ENCODE data around the gene BCAR1. TPM values are rescaled to one million over a fixed set of nuclear protein-coding genes. Genes with fewer than 3 reads are reported as not detected.

Gene BCAR1
- total RNA-seq, 1 donor from 2014 or later, result 76.7 TPM

- no peak for DNase-seq (ENCODE audit: missing footprints)
- intact Hi-C loops (cut with DNase I), result no loop called here
- no peak for ATAC-seq
Observed at GRCh38 chr16:75258807-75259141, 7.3 kb upstream of the BCAR1 start.

GRCh38 chr16:75257886-75258806 is 6.7 kb upstream of the BCAR1 start:
- DNase-seq (ENCODE audit: missing footprints) (no peak), ATAC-seq (no peak)
- intact Hi-C loops (cut with DNase I), result no loop called here

- DNase-seq (ENCODE audit: missing footprints), result peak; percentile 69
- intact Hi-C loops (cut with DNase I), result no loop called here
Observed at GRCh38 chr16:75256696-75257343, 5.4 kb upstream of the BCAR1 start.

GRCh38 chr16:75256059-75256571 is 4.7 kb upstream of the BCAR1 start:
- intact Hi-C loops (cut with DNase I), result no loop called here
- ATAC-seq (no peak), DNase-seq (ENCODE audit: missing footprints) (peak; percentile 70)

More at GRCh38 chr16:75256696-75257343, 5.4 kb upstream of the BCAR1 start:
- ATAC-seq, result no peak

- DNase-seq (ENCODE audit: missing footprints) (peak; percentile 59), ATAC-seq (no peak)
- intact Hi-C loops (cut with DNase I), result no loop called here
Observed at GRCh38 chr16:75254359-75254837, 3.0 kb upstream of the BCAR1 start.

- peak; percentile 70 for DNase-seq (ENCODE audit: missing footprints)
- no peak for ATAC-seq
- intact Hi-C loops (cut with DNase I), result no loop called here
Observed at GRCh38 chr16:75252946-75253911, 1.8 kb upstream of the BCAR1 start.

- intact Hi-C loops (cut with DNase I), result no loop called here
- ATAC-seq (no peak), DNase-seq (ENCODE audit: missing footprints) (peak; percentile 67)
Observed at GRCh38 chr16:75252049-75252864, 833 bp upstream of the BCAR1 start.

GRCh38 chr16:75250809-75251279 is 580 bp downstream of the BCAR1 start:
- intact Hi-C loops (cut with DNase I), result loop anchor here (1.0 to 2.0 kb wide), 2 partner anchors 14 to 17 kb away; no protein-coding TSS in a partner anchor
- ATAC-seq, result no peak
- peak; percentile 63 for DNase-seq (ENCODE audit: missing footprints)

GRCh38 chr16:75250089-75250808 is 1.2 kb downstream of the BCAR1 start:
- intact Hi-C loops (cut with DNase I), result loop anchor here (2.0 kb wide), 1 partner anchor 15 kb away; no protein-coding TSS in a partner anchor
- DNase-seq (ENCODE audit: missing footprints), result peak; percentile 75
- peak; percentile 42 for ATAC-seq

- DNase-seq (ENCODE audit: missing footprints) (no peak), ATAC-seq (no peak)
- intact Hi-C loops (cut with DNase I), result loop anchor here (5.0 kb wide), 1 partner anchor 58 kb away; no protein-coding TSS in a partner anchor
Observed at GRCh38 chr16:75249441-75249840, 2.0 kb downstream of the BCAR1 start.

- DNase-seq (ENCODE audit: missing footprints) (no peak), ATAC-seq (no peak)
- intact Hi-C loops (cut with DNase I), result loop anchor here (5.0 kb wide), 1 partner anchor 59 kb away; no protein-coding TSS in a partner anchor
Observed at GRCh38 chr16:75248536-75249380, 2.7 kb downstream of the BCAR1 start.

- DNase-seq (ENCODE audit: missing footprints) (no peak), ATAC-seq (no peak)
- intact Hi-C loops (cut with DNase I), result loop anchor here (5.0 kb wide), 1 partner anchor 59 kb away; no protein-coding TSS in a partner anchor
Observed at GRCh38 chr16:75248142-75248535, 3.3 kb downstream of the BCAR1 start.

GRCh38 chr16:75247249-75247648 is 4.2 kb downstream of the BCAR1 start:
- DNase-seq (ENCODE audit: missing footprints), result no peak
- no peak for ATAC-seq
- intact Hi-C loops (cut with DNase I), result loop anchor here (5.0 kb wide), 1 partner anchor 60 kb away; no protein-coding TSS in a partner anchor

GRCh38 chr16:75246504-75247205 is 4.8 kb downstream of the BCAR1 start:
- intact Hi-C loops (cut with DNase I), result loop anchor here (5.0 kb wide), 1 partner anchor 61 kb away; no protein-coding TSS in a partner anchor
- no peak for ATAC-seq
- no peak for DNase-seq (ENCODE audit: missing footprints)
